H9 (cell line): Measurements from ENCODE around the gene CYREN. TPM values are rescaled to one million over a fixed set of nuclear protein-coding genes. Genes with fewer than 3 reads are reported as not detected.

ENCODE experiments used
- DNase-seq: peaks from one replicate; pipeline ENCODE4 v3.0.0-alpha.2; 2017
- H2AFZ ChIP-seq: one replicate; pipeline ENCODE4 v1.6.1; 2013; ENCODE audit warnings: mild to moderate bottlenecking, low read length, control low read depth, moderate library complexity
- H2AK5ac ChIP-seq: 2 replicates; pipeline ENCODE4 v1.6.1; 2013; ENCODE audit warnings: low read length, control low read depth, mixed read lengths; ENCODE audit not compliant: insufficient read length
- H2BK120ac ChIP-seq: one replicate; pipeline ENCODE4 v1.6.1; 2013; ENCODE audit warnings: low read depth, mild to moderate bottlenecking, low read length, control low read depth, inconsistent platforms; ENCODE audit not compliant: poor library complexity, severe bottlenecking
- H2BK12ac ChIP-seq: 2 replicates; pipeline ENCODE4 v1.6.1; 2013; ENCODE audit warnings: low read length, control low read depth, mixed read lengths, low read depth; ENCODE audit not compliant: insufficient read length
- H2BK15ac ChIP-seq: 2 replicates; pipeline ENCODE4 v1.6.1; 2013; ENCODE audit warnings: low read depth, low read length, control low read depth
- H2BK20ac ChIP-seq: one replicate; pipeline ENCODE4 v1.6.1; 2013; ENCODE audit warnings: low read depth, mild to moderate bottlenecking, low read length, control low read depth, inconsistent platforms; ENCODE audit not compliant: poor library complexity, severe bottlenecking
- H2BK5ac ChIP-seq: 2 replicates; pipeline ENCODE4 v1.6.1; 2013; ENCODE audit warnings: low read length, control low read depth, mixed read lengths; ENCODE audit not compliant: insufficient read length
- H3K14ac ChIP-seq: 2 replicates; pipeline ENCODE4 v1.6.1; 2013; ENCODE audit warnings: low read length, control low read depth; ENCODE audit not compliant: insufficient read depth
- H3K18ac ChIP-seq: 2 replicates; pipeline ENCODE4 v1.6.1; 2013; ENCODE audit warnings: low read depth, mild to moderate bottlenecking, mixed read lengths, low read length, control low read depth; ENCODE audit not compliant: insufficient read length
- H3K23ac ChIP-seq: 2 replicates; pipeline ENCODE4 v1.6.1; 2013; ENCODE audit warnings: low read length, control low read depth, mixed read lengths, low read depth; ENCODE audit not compliant: insufficient read length
- H3K23me2 ChIP-seq: 2 replicates; pipeline ENCODE4 v1.6.1; 2013; ENCODE audit warnings: low read depth, mild to moderate bottlenecking, mixed read lengths, low read length, control low read depth; ENCODE audit not compliant: insufficient read length, poor library complexity, severe bottlenecking
- H3K27ac ChIP-seq: 2 replicates; pipeline ENCODE4 v1.5.1; 2013; ENCODE audit warnings: low read length, control low read depth, mixed read lengths, low read depth; ENCODE audit not compliant: insufficient read length
- H3K27me3 ChIP-seq: 2 replicates; pipeline ENCODE4 v1.6.1; 2013; ENCODE audit warnings: low read length, control low read depth, inconsistent platforms; ENCODE audit not compliant: insufficient read depth
- H3K4ac ChIP-seq: 2 replicates; pipeline ENCODE4 v1.6.1; 2013; ENCODE audit warnings: low read depth, mild to moderate bottlenecking, control low read depth, inconsistent platforms, low read length, moderate library complexity
- H3K4me1 ChIP-seq: 2 replicates; pipeline ENCODE4 v1.6.1; 2013; ENCODE audit warnings: low read length, control low read depth, inconsistent platforms; ENCODE audit not compliant: insufficient read depth
- H3K4me2 ChIP-seq: 2 replicates; pipeline ENCODE4 v1.6.1; 2013; ENCODE audit warnings: low read length, control low read depth, mixed read lengths; ENCODE audit not compliant: insufficient read length, insufficient read depth
- H3K56ac ChIP-seq: 2 replicates; pipeline ENCODE4 v1.6.1; 2013; ENCODE audit warnings: low read depth, mild to moderate bottlenecking, mixed read lengths, low read length, control low read depth; ENCODE audit not compliant: insufficient read length
- H3K79me1 ChIP-seq: 2 replicates; pipeline ENCODE4 v1.6.1; 2013; ENCODE audit warnings: low read depth, mild to moderate bottlenecking, moderate library complexity, low read length, control low read depth, inconsistent platforms; ENCODE audit not compliant: insufficient read depth, poor library complexity, severe bottlenecking
- H3K79me2 ChIP-seq: 2 replicates; pipeline ENCODE4 v1.6.1; 2013; ENCODE audit warnings: low read length, control low read depth, inconsistent platforms; ENCODE audit not compliant: insufficient read depth
- H3K9ac ChIP-seq: 2 replicates; pipeline ENCODE4 v1.6.1; 2013; ENCODE audit warnings: low read length, control low read depth, mixed read lengths; ENCODE audit not compliant: insufficient read length; ENCODE audit errors: extremely low read depth
- H3K9me3 ChIP-seq: one replicate; pipeline ENCODE4 v1.6.1; 2013; ENCODE audit warnings: low read depth, low read length, inconsistent platforms; ENCODE audit not compliant: control insufficient read depth
- H3T11ph ChIP-seq: one replicate; pipeline ENCODE4 v1.6.1; 2013; ENCODE audit warnings: mild to moderate bottlenecking, low read length, control low read depth, inconsistent platforms
- H4K20me1 ChIP-seq: one replicate; pipeline ENCODE4 v1.6.1; 2013; ENCODE audit not compliant: control insufficient read depth, insufficient read length, insufficient read depth
- H4K5ac ChIP-seq: 2 replicates; pipeline ENCODE4 v1.6.1; 2013; ENCODE audit warnings: low read depth, mild to moderate bottlenecking, mixed read lengths, low read length, control low read depth; ENCODE audit not compliant: insufficient read length
- H4K8ac ChIP-seq: replicated peaks from 2 replicates; pipeline ENCODE4 v1.6.1; 2013; ENCODE audit warnings: low read length, control low read depth, mixed read lengths, low read depth; ENCODE audit not compliant: insufficient read length
- H4K91ac ChIP-seq: 2 replicates; pipeline ENCODE4 v1.6.1; 2013; ENCODE audit warnings: low read depth, mild to moderate bottlenecking, moderate library complexity, mixed read lengths, low read length, control low read depth; ENCODE audit not compliant: insufficient read length
- H3K27ac Mint-ChIP-seq, 3 experiments: 2 replicates in 2 of 3; 3 replicates in 1 of 3; pipeline ENCODE4 v1.8.0; 2020 to 2021; ENCODE audit warnings: mixed read lengths in 3 of 3, mild to moderate bottlenecking in 1 of 3, moderate library complexity in 1 of 3
- H3K27me3 Mint-ChIP-seq: 2 replicates; pipeline ENCODE4 v1.8.0; 2021; ENCODE audit warnings: low read depth, mild to moderate bottlenecking, moderate library complexity, mixed read lengths
- H3K36me3 Mint-ChIP-seq, 3 experiments: 2 replicates in 2 of 3; 3 replicates in 1 of 3; pipeline ENCODE4 v1.8.0; 2020 to 2021; ENCODE audit warnings: low read depth in 3 of 3, mixed read lengths in 3 of 3; ENCODE audit not compliant: insufficient read depth in 1 of 3
- H3K4me1 Mint-ChIP-seq, 2 experiments: 2 replicates each; pipeline ENCODE4 v1.8.0; 2020; ENCODE audit warnings: mixed read lengths in 2 of 2
- H3K4me3 Mint-ChIP-seq, 2 experiments: 2 replicates in 1 of 2; 3 replicates in 1 of 2; pipeline ENCODE4 v1.8.0; 2020 to 2021; ENCODE audit warnings: mild to moderate bottlenecking in 2 of 2, mixed read lengths in 2 of 2, moderate library complexity in 1 of 2
- H3K9me3 Mint-ChIP-seq, 2 experiments: 2 replicates in 1 of 2; 3 replicates in 1 of 2; pipeline ENCODE4 v1.8.0; 2020; ENCODE audit warnings: mild to moderate bottlenecking in 2 of 2, mixed read lengths in 2 of 2, moderate library complexity in 1 of 2
- CTCF ChIP-seq: fragments of 200-600 bp; sonication (generic); conservative IDR thresholded peaks from 3 replicates; pipeline ENCODE4 v1.8.0; 2021; ENCODE audit warnings: antibody characterized with exemption, mild to moderate bottlenecking
- WGBS: extraction: QIAGEN DNeasy Blood & Tissue Kit; methylation state at CpG from one replicate; pipeline ENCODE4 v1.1.7; 2013; ENCODE audit warnings: missing lambda C conversion rate, low lambda C conversion rate, mixed read lengths; ENCODE audit not compliant: insufficient read length; ENCODE audit errors: extremely low coverage; 5-methylcytosine and 5-hydroxymethylcytosine counted together
- total RNA-seq: library from RNA; stranded (reverse); gene quantifications from 2 replicates; pipeline ENCODE4 v1.2.1, GENCODE V29; 2021

CYREN gene
- total RNA-seq, 1 experiment from 2014 or later = 72.0 TPM

GRCh38 chr7:135185471-135186260 lies 15.2 kb upstream of the CYREN start:
- no peaks in the 10 kb centered on the region for H3K79me1 ChIP-seq
- no peak overlapping the region for H4K91ac ChIP-seq
- no peak overlapping the region for H2BK120ac ChIP-seq
- TF ChIP-seq CTCF = no peak
- H4K20me1 ChIP-seq = no peaks in the 10 kb centered on the region
- H3K4me3 Mint-ChIP-seq = no peak overlapping the region
- H3K4me1 Mint-ChIP-seq = no peaks in the 10 kb centered on the region
- no peak overlapping the region for H2BK15ac ChIP-seq
- no peak overlapping the region for H2BK5ac ChIP-seq
- no peaks in the 10 kb centered on the region for H3K4me1 ChIP-seq
- peaks cover 23 to 24% of the 10 kb centered on the region in 2 experiments for H3K9me3 Mint-ChIP-seq
- no peak overlapping the region for H3K14ac ChIP-seq
- H2AFZ ChIP-seq = no peak overlapping the region
- no peak overlapping the region for H3K27ac ChIP-seq
- no peak overlapping the region for H3K27ac Mint-ChIP-seq
- H3T11ph ChIP-seq = no peak overlapping the region
- H3K9ac ChIP-seq = no peak overlapping the region
- no peaks in the 10 kb centered on the region for H3K23me2 ChIP-seq
- peaks cover 23 to 80% (median 60%) of the 10 kb centered on the region in 3 experiments for H3K36me3 Mint-ChIP-seq
- H4K8ac ChIP-seq = no peak overlapping the region
- no peak overlapping the region for H2BK12ac ChIP-seq
- H3K23ac ChIP-seq = no peak overlapping the region
- WGBS = no CpG with 5 or more reads among the region's 7 CpGs
- no peak overlapping the region for H3K4ac ChIP-seq
- no peaks in the 10 kb centered on the region for H3K27me3 Mint-ChIP-seq
- H3K9me3 ChIP-seq = peaks cover 18% of the 10 kb centered on the region
- no peak for DNase-seq
- H3K27me3 ChIP-seq = no peaks in the 10 kb centered on the region
- H3K56ac ChIP-seq = no peak overlapping the region
- no peak overlapping the region for H2BK20ac ChIP-seq
- H2AK5ac ChIP-seq = no peak overlapping the region
- H3K18ac ChIP-seq = no peak overlapping the region
- no peak overlapping the region for H3K4me2 ChIP-seq
- no peaks in the 10 kb centered on the region for H3K79me2 ChIP-seq
- no peak overlapping the region for H4K5ac ChIP-seq
